Inflammatory macrophage (primary cell): Measurements from ENCODE around the gene ATP2A2.

Source experiments
- DNase-seq, 2 donors: peaks; one replicate each; pipeline ENCODE4 v3.0.0-alpha.2; 2020 to 2022

The ATP2A2 gene

GRCh38 chr12:110343736-110344555 is 62.9 kb downstream of the ATP2A2 start:
- DNase-seq: peak; percentile 49 to 57

- no peak for DNase-seq
These were observed 63.6 kb downstream of the ATP2A2 start for GRCh38 chr12:110344657-110345056.

- DNase-seq: peak; percentile 96
These were observed 64.2 kb downstream of the ATP2A2 start for GRCh38 chr12:110345176-110345661.

DNA sequence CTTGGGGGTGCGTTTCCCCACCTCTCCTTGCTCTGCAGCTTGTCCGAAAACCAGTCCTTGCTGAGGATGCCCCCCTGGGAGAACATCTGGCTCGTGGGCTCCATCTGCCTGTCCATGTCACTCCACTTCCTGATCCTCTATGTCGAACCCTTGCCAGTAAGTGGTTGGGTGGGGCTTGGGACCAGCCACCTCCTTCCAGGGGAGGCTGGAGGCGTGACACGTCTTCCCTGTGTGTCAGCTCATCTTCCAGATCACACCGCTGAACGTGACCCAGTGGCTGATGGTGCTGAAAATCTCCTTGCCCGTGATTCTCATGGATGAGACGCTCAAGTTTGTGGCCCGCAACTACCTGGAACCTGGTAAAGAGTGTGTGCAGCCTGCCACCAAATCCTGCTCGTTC is 64.9 kb downstream of the ATP2A2 start:
- no peak for DNase-seq

DNA sequence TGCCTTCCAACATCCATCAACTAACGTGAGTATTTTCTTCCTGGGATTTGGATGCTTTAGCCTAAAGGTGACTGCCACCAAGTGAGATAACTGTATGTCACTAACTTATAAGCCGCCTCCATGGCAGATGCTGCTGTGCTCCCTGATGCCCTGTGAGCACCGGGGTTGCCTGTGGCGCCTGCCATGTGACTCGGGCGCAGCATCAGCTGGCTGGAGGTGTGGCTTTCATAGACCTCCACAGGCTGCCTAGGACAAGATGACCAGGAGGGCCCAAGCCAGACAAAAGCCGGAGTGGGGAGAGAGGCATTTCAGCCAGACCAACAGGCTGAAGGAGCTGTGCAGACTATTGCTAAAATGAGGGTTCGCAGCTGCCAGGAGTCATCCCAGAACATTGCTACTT is 66.7 kb downstream of the ATP2A2 start:
- DNase-seq: no peak

DNA sequence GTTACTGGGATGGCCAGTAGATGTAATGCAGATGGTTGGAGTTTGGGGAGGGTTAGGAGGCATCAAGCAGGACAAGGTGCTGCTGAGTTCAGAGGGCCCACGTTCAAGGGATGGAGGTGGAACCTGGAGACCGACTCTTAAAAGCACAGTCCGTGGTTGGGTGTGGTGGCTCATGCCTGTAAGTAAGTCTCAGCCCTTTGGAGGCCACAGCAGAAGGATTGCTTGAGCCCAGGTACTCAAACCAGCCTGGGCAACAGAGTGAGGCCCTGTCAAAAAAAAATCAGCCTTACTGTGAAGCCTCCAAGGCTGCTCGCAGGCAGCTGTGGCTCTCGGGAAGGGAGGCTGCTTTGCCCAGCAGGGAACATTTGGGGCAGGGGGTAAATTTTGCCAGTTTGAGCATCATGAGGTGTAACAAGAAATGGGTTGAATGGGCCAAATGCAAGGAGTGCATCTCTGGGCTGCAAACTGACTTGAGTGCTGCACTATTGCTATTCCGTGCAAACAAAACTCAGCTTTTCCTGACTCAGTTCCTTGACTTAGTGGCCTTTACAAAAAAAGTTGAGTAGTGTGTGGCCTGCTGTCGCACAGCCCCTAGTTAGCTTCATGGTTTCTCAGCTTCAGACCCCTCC is 67.5 kb downstream of the ATP2A2 start:
- no peak for DNase-seq

DNA sequence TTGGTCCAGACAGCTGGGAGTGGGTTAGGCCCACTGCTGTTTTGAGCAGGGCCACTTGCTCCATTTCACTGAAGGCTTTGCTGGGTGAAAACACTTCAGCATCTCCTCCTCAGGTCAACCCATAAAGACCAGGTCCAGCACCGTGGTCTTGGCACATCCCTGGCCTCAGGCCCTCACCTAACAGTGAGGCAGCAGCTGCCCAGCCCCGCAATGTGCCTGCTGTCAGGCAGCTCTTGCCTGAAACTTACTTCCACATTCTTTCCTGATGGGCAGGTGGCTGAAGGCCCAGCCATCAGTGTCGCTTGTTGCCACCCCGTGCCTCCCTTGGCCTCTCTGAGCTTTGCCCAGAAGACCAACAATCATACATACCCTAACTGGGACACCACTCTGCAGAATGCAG is 68.0 kb downstream of the ATP2A2 start:
- DNase-seq: no peak

DNA sequence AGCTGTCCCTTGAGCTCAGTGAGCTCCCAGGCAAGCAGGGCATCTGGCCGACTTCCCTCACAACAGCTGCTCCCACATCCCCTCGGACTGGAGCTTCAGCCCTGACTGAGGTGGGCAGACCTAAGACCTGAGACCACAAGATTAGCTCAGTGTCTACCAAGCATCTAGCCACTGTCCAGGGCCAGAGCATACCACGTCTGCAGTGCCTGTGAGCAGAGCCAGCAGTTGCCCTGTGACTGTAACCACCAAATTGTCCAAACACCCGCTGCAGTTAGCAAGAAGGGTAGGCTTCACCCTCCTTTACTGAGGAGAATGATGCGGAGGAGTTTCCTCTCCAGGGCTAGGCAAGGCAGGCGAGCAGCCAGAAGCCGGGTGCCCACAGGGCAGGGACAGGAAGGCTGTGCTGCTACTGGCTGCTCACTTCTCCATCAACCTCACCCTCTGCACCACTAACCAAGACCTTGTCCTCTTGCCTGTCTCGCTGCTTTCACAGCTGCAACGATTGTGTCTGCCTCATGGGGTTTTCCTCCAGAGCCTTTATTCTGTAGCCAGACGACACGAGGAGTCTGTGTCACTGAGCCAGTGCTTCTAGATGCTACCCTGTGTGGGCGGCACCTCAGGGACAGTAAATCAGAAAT is 68.6 kb downstream of the ATP2A2 start:
- peak; percentile 76 to 92 for DNase-seq

DNA sequence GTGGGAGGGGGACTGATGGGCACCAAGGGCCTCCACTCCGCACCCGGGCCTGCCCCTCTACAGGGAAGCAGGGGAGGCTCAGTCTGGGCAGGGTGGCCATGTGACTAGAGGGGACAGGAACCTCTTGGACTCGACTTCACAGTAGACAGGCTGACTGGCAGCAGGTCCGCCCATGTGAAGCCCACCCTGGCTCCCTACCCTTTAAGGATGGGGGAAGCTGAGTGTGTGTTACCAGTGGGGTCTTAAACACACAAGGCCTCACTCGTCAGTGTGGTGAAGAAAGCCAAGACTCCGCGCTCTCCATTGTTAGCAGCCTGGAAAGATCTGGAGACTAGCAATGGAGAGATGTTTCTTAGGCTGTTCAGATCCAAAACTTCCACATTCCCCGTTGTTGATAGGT is 70.1 kb downstream of the ATP2A2 start:
- DNase-seq: no peak

DNA sequence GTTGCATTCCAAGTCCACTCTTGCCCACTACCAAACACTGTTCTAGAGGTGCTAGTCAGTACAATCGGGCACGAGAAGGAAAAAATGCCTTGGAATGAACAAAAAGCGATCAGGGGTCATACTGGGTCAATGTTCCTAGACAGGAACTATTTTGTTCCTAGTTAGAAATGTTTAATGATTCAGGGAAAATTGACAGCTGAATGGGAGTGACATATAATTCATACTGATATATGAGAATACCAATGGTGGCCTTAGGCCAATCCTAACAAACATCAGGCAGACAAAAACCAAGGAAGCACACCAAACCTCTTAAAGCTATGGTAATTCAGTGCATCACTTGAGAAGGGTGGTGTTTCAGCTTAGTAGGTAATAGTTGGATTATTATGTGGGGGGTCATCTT is 71.4 kb downstream of the ATP2A2 start:
- no peak for DNase-seq

DNA sequence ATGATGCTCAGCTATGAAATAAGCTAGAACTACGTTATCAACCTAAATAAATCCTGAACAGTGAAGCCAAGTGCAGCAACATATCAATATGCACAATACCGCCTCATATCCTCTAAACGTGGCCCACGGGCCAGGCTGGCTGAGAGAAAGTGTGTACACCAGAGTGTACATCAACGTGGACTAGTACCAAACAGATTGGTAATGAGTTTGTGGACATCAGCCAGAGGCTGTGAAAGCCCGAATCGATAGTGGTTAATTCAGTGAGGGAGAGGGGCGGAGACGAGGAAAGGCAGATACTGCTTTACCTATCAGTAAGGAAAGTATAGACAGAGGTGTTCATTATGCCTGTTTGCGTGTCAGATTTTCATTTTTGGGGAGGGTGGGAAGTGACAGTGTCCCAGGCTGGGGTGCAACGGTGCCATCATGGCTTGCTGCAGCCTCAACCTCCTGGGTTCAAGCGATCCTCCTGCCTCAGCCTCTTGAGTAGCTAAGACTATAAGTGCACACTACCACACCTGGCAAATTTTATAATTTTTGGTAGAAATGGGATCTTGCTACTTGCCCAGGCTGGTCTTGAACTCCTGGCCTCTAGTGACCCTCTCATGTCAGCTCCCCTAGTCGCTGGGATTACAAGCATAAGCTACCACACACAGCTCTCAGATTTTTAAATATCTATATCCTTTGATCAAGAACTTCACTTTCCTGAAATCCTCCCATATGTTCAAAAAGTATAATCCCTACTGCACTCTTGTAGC is 72.3 kb downstream of the ATP2A2 start:
- DNase-seq: peak in 1 of 2 donors; percentile 2

DNA sequence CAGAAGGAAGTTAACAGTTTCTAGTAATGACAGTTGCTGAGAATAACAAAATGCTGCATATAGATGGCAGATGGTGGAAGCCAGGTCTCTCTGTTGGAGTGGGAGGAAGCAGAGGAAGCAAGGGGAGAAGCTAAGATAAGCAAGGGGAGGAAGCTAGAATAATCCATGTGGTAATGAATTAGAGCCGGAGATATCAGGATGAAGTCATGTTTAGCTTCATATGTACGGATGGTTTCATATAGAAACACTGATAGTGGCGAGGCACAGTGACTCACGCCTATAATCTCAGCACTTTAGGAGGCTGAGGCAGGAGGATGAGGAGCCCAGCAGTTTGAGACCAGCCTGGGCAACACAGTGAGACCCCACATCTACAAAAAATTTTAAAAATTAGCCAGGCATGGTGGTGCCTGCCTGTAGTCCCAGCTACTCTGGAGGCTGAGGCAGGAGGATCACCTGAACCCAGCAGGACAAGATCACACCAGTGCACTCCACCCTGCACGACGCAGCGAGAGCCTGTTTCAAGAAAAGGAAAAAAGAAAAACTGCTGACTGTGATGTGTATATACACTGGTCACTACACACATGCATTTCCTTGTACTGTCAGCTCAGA is 73.2 kb downstream of the ATP2A2 start:
- peak; percentile 61 to 65 for DNase-seq

DNA sequence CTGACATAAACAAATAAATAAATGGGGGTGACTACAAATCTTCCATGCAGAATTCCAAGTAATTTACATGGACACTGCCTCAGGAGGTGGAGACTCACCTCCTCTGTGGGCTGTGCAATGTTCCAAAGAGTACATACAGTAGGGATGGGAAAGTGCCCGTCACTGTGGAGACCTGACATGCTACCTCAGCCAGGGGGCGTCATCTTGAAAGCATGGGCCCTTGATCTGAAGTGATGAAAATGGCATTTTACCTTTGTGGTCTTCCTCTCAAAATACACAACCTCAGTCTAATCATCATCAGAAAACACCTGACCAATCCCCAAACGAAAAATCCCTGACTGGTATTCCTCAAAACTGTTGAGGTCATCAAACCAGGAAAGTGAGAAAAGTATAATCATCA is 74.0 kb downstream of the ATP2A2 start:
- peak in 1 of 2 donors; percentile 5 for DNase-seq

GRCh38 chr12:110358384-110359097 is 77.5 kb downstream of the ATP2A2 start:
- DNase-seq: peak; percentile 51 to 69

GRCh38 chr12:110361216-110361615 is 80.2 kb downstream of the ATP2A2 start:
- peak; percentile 75 to 84 for DNase-seq

DNA sequence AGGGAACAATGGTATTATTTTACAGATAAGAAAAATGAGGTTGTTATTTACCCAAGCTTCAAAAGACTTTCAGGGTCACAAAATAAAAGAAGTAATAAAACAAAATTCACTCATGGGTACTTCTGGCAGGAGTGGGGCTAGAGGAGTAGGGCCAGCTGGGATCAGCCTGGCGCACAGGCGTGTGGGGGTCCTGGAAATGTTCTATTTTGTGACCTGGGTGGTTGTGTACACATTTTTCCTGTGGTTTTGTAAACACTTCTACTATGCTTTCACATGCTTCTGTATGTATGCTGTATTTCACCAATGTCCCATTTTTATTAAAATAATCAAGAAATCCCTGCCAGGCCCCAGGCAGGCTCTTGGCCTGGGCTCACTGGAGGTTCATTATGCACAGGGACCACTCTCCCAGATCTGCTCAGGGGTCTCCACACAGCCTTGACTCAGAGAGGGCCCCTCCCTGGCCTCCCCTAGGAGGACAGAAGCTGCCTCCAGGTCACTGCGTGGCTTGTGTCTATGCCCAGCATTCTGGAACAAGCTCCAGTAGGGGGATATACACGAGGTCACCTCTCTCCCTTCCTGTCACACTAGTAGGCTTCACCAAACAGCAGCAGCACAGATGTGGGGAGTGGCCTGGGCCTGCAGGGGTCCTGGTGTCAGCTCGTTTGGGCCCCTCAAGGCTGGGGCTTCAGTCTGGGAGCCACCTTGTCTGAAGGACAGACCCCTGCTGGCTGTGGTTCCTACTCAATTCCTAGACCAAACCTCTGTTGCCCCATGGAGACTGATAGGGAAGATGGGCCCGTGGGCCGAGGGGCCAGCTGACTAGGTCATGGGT is 84.7 kb downstream of the ATP2A2 start:
- DNase-seq: peak; percentile 79 to 95

DNA sequence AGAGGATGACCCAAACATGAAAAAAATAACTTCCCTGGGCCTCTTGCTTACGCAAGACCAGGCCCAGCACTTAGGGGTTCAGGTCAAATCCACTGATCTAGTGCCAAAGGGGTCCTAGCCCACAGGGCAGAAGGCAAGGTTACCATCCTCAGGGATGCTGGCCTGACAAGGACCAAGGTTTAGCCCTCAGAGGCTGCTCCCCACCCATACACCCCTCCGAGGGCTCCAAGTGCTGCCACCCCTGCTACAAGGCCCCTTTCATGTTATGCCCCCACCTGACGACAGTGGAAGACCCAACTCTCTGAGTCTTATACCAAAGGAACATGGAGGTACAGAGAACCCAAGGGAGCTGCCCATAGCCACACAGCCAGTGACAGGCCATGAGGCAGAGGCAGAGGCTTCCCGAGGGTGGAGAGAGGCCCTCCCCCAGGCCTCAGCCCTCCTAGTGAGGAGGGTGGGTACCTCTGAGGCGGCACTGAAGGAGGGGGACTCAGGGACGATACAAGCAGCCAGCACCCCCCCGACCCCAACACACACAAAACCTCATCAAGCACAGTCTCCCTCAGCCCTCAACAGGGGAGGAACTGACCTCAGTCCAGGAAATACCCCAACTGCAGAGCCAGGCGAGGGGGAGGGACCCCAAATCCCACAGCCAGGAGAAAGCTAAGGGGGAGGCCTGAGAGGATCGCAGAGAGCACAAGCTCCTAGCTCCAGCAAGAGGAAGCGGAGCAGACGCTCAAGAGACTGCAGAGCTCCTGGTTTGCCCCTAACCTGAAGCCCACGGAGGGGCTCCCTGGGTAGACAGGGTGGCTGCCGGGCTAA is 85.5 kb downstream of the ATP2A2 start:
- DNase-seq: peak; percentile 27 to 62

DNA sequence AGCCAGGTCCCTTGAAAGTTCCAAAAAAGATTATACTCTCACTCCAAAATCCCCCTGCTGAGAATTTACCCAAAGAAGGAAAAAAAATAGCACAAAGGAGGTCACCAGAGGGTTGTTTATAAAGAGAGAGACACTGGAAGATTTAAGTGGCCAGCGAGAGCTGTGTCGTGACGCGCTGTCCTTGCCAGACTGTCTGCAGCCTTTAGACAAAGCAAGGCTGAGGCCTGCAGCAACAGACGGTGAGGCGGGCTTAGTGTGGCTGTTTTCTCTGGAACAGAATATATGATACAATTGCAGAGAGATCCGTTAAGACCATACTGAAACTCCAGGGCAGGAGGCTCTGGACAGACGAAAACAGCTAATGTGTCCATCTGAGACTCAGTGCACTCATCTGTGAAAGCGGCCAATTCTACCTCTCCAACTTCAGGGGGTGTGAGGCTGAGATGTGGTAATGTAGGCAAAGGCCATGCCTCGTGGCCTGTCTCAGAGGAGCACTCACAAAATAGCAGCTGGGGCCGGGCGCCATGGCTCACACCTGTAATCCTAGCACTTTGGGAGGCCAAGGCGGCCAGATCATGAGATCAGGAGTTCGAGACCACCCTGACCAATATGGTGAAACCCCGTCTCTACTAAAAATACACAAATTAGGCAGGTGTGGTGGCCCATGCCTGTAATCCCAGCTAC is 86.3 kb downstream of the ATP2A2 start:
- no peak for DNase-seq

DNA sequence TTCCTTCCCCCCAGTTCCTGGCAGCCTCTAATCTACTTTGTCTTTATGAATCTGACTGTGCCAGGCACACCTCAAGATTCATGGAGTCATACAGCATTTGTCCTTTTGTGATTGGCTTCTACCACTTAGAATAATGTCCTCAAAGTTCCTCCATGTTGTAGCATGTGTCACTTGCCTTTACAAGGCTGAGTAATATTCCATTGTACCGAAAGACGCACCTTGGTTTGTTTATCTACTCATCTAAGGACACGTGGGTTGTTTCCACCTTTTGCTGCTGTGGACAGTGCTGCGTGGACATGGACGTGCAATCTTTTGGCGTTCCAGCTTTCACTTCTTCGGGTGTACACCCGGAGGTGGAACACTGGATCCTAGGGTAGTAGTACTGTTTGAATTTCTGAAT is 88.9 kb downstream of the ATP2A2 start:
- DNase-seq: no peak
